ACC112 (cell line): ENCODE results near the gene GRK5.
"Not testable (repeated sequence)": the region's sequence is repeated elsewhere in the genome, so short reads cannot be mapped to it uniquely, and the experiment has no call there.

ENCODE experiments used
- H2AFZ ChIP-seq: fragments of 200-600 bp; sonication (generic); one replicate; pipeline ENCODE4 v1.6.0; 2017; ENCODE audit warnings: antibody characterized with exemption, low read length; ENCODE audit not compliant: unreplicated experiment
- H3K27ac ChIP-seq: fragments of 200-600 bp; sonication (generic); 2 replicates; pipeline ENCODE4 v1.5.1; 2014; ENCODE audit warnings: low read depth, mild to moderate bottlenecking, antibody characterized with exemption, low read length, moderate library complexity
- H3K27me3 ChIP-seq: fragments of 200-600 bp; sonication (generic); 2 replicates; pipeline ENCODE4 v1.6.1; 2014; ENCODE audit warnings: mild to moderate bottlenecking, antibody characterized with exemption, low read length, moderate library complexity, mixed read lengths; ENCODE audit not compliant: insufficient read depth
- H3K36me3 ChIP-seq: fragments of 200-600 bp; sonication (generic); 2 replicates; pipeline ENCODE4 v1.6.1; 2016; ENCODE audit warnings: mild to moderate bottlenecking, antibody characterized with exemption, low read length, moderate library complexity, mixed read lengths; ENCODE audit not compliant: insufficient read depth
- H3K4me1 ChIP-seq: fragments of 200-600 bp; sonication (generic); one replicate; pipeline ENCODE4 v1.6.1; 2016; ENCODE audit warnings: low read length, mixed read lengths; ENCODE audit not compliant: insufficient read depth, unreplicated experiment, control insufficient read depth
- H3K4me3 ChIP-seq: fragments of 200-600 bp; sonication (generic); 2 replicates; pipeline ENCODE4 v1.5.1; 2014; ENCODE audit warnings: mild to moderate bottlenecking, low read depth, low read length
- H3K79me2 ChIP-seq: fragments of 200-600 bp; sonication (generic); one replicate; pipeline ENCODE4 v1.6.0; 2016; ENCODE audit warnings: low read length; ENCODE audit not compliant: control insufficient read depth, unreplicated experiment, insufficient read depth

The GRK5 gene

DNA sequence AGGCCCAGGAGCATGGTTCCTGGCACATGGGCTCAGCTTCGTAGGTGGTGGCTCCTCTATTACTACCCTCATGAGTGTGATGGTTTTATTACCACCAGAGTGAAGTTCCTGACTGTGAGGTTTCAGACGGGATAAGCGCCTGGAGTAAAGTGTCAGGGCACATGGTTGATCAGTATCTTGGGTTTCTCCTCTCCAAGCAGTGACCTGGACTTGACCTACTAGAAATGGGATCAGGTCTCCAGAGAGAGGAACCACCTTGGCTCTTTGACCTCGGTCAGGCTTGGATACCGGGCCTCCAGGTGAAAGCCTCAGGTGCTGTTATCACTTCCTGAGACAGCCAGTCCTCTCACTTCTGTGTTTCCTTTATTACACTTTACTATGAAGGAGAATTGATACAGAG lies 67.7 kb downstream of the GRK5 start:
- no peak overlapping the region for H2AFZ ChIP-seq
- no peaks in the 10 kb centered on the region for H3K36me3 ChIP-seq
- H3K27me3 ChIP-seq, result no peaks in the 10 kb centered on the region
- H3K4me3 ChIP-seq, result no peak overlapping the region
- H3K79me2 ChIP-seq, result peaks cover 6% of the 10 kb centered on the region
- H3K4me1 ChIP-seq, result peaks cover 32% of the 10 kb centered on the region
- no peak overlapping the region for H3K27ac ChIP-seq

DNA sequence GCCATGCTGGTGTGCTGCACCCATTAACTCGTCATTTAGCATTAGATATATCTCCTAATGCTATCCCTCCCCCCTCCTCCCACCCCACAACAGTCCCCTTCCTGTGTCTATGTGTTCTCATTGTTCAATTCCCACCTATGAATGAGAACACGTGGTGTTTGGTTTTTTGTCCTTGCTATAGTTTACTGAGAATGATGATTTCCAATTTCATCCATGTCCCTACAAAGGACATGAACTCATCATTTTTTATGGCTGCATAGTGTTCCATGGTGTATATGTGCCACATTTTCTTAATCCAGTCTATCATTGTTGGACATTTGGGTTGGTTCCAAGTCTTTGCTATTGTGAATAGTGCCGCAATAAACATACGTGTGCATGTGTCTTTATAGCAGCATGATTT lies 68.8 kb downstream of the GRK5 start:
- not testable (repeated sequence) for H3K27ac ChIP-seq, H3K36me3 ChIP-seq, H3K4me3 ChIP-seq, H3K79me2 ChIP-seq, H2AFZ ChIP-seq, H3K27me3 ChIP-seq
- peaks cover 24% of the 10 kb centered on the region for H3K4me1 ChIP-seq

DNA sequence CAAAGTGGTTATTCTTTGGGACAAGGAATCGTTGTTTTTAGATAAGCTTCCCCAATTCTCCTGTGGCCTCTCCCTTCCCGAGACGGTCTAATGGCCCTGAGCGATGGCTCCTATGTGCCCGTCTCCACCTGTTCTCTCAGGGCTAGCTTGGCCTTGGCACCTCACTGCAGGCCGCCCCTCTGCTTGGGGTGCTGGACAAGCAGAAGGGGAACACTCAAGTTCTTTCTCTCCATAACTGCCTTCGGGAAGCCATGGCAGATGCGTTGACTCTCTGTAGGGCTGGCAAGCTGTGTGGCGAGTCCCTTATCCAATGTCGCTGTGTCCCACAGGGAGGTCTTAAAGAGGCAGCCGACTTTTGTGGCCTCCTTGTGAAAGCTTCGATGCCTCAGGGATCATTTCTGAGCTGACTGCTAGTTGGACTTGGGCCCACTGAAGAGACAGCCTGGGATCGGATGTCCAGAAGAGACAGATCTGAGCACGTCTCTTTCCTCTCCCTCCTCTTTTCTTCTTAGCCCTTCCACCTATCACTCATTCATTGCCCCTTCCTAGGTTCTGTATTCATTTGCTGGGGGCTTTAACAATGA lies 70.8 kb downstream of the GRK5 start:
- peaks cover 6% of the 10 kb centered on the region for H3K79me2 ChIP-seq
- no peak overlapping the region for H2AFZ ChIP-seq
- no peaks in the 10 kb centered on the region for H3K27me3 ChIP-seq
- H3K4me3 ChIP-seq, result no peak overlapping the region
- H3K27ac ChIP-seq, result no peak overlapping the region
- H3K36me3 ChIP-seq, result no peaks in the 10 kb centered on the region
- peaks cover 21% of the 10 kb centered on the region for H3K4me1 ChIP-seq

DNA sequence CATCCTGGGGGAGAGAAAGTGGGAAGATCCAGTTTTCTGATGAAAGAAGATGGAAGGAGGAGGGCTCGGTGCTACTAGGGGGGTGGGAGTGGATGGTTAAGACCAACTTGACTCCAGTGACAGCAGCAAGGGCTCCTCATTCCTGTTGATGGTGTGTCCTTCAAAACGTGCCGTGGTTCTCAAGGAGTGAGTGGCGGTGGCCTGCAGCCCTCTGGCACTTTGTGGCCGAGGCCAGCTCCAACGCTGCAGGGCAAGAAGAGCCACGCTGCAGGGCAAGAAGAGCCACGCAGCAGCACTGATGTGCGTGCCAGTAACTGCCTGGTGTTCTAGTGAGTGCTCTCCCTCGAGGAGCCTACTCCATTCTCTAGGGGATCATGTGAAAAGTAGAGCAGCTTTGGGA lies 72.1 kb downstream of the GRK5 start:
- Histone ChIP-seq H3K27me3 (no peaks in the 10 kb centered on the region), H3K27ac (no peak overlapping the region), H2AFZ (no peak overlapping the region), H3K4me3 (no peak overlapping the region), H3K79me2 (peaks cover 2% of the 10 kb centered on the region), H3K4me1 (peaks cover 21% of the 10 kb centered on the region), H3K36me3 (no peaks in the 10 kb centered on the region)

DNA sequence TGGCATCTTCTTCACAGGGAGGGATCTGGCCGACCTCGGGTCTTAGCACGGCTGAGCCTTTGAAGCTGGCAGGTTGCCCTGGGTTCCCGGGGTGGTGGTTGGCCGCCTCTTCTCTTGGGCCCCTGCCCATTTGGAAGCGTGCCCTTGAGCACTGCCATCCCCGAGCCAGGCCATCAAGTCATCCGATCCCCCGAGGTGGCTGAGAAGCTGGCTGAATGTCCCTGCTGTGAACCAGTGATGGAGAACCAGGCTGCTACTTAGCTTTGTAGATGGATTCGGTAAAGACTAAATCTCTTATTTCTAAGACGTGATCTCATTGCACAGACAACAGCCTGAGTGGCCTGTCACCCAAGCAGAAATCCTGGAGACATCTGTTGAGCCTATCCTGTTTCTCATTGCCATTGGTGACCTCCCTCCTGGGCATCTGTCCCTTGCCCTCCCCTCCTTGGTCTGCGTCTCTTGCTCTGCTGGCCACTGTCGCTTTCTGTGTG lies 74.3 kb downstream of the GRK5 start:
- H3K79me2 ChIP-seq, result no peaks in the 10 kb centered on the region
- no peaks in the 10 kb centered on the region for H3K36me3 ChIP-seq
- no peak overlapping the region for H3K27ac ChIP-seq
- no peaks in the 10 kb centered on the region for H3K27me3 ChIP-seq
- H3K4me3 ChIP-seq, result no peak overlapping the region
- no peak overlapping the region for H2AFZ ChIP-seq
- H3K4me1 ChIP-seq, result peaks cover 28% of the 10 kb centered on the region

DNA sequence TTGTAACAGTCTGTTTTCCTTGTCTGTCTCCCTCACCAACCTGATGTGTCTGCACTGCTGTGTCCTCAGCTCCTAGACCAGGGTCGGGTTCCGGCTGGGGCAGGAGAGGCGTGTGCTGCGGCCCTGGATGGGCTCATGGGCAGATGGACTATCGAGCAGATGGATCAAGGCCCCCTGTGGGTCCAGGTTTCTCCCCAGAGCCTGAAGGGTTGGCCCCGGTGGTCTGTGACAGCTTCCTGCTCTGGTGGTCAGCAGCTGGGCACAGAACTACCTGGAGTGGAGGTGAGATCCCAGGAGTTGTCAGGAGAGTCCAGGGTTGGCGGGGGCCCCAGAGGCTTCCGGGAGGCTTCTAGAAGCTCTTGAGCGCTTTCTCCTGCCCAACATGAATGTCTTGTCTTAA lies 75.1 kb downstream of the GRK5 start:
- H3K27me3 ChIP-seq, result no peaks in the 10 kb centered on the region
- H3K36me3 ChIP-seq, result no peaks in the 10 kb centered on the region
- H3K27ac ChIP-seq, result no peak overlapping the region
- no peak overlapping the region for H2AFZ ChIP-seq
- H3K4me3 ChIP-seq, result no peak overlapping the region
- no peaks in the 10 kb centered on the region for H3K79me2 ChIP-seq
- H3K4me1 ChIP-seq, result peaks cover 28% of the 10 kb centered on the region

DNA sequence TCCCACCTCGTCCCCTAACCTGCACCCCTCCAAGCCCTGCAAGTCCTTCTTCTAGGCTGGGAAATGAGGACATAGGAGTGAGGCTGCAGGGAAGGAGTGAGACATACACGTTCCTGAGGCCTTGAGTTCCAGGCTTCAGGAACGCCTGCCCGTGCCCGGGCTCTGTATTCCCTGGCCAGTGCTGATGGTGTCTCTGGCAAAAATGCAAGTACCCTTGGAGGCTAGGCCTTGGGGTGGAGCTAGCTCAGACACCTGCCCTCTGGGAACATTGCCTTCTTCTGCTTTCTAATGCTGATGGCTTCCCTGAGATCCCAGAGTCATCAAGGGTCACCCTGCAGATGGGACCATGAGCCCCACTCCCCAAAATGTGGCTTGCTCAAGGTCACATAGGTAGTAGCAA lies 76.0 kb downstream of the GRK5 start:
- Histone ChIP-seq H3K4me1 (peaks cover 28% of the 10 kb centered on the region), H3K79me2 (no peaks in the 10 kb centered on the region), H3K27ac (no peak overlapping the region), H3K4me3 (no peak overlapping the region), H2AFZ (no peak overlapping the region), H3K27me3 (no peaks in the 10 kb centered on the region), H3K36me3 (no peaks in the 10 kb centered on the region)

DNA sequence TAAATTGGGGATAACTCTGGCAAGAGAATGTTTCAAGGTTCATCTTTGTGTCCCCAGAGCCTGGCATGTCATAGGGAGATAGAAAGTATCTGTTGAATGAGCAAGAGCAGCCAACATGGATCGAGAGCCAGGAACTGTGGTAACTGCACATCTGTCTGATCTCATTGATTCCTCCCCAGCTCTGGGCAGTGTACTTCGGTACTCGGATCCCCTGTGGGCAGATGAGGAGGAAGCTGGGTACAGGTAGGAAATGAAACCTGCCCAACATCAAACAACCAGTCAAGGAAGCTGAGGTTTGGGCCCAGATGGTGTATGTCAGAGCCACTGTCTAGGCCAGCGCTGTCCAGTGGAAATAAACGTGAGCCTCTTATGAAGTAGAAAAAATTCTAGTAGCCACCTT lies 76.4 kb downstream of the GRK5 start:
- Histone ChIP-seq H2AFZ (no peak overlapping the region), H3K4me3 (no peak overlapping the region), H3K79me2 (no peaks in the 10 kb centered on the region), H3K4me1 (peaks cover 28% of the 10 kb centered on the region), H3K36me3 (no peaks in the 10 kb centered on the region), H3K27ac (no peak overlapping the region), H3K27me3 (no peaks in the 10 kb centered on the region)

DNA sequence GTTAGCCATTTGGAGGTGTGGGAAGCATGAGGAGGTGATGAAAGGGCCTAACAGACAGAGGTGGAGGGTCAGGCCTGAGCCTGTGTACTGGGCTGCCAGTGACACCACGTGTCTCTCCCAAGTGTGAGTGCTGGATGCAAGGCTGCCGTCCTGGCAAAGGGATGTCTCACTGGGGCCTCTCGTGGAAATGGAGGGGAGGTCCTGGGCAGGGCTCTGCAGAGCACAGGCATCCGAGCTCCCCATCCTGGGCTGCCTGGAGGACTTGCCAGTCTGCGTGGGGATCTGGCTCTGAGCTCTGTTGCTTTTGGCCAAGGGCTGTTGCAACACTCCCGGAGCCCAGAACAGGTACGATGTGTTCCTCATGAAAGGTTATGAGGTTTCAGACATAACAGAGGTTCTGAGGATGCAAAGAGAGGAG lies 77.3 kb downstream of the GRK5 start:
- no peak overlapping the region for H3K27ac ChIP-seq
- no peak overlapping the region for H2AFZ ChIP-seq
- no peaks in the 10 kb centered on the region for H3K79me2 ChIP-seq

DNA sequence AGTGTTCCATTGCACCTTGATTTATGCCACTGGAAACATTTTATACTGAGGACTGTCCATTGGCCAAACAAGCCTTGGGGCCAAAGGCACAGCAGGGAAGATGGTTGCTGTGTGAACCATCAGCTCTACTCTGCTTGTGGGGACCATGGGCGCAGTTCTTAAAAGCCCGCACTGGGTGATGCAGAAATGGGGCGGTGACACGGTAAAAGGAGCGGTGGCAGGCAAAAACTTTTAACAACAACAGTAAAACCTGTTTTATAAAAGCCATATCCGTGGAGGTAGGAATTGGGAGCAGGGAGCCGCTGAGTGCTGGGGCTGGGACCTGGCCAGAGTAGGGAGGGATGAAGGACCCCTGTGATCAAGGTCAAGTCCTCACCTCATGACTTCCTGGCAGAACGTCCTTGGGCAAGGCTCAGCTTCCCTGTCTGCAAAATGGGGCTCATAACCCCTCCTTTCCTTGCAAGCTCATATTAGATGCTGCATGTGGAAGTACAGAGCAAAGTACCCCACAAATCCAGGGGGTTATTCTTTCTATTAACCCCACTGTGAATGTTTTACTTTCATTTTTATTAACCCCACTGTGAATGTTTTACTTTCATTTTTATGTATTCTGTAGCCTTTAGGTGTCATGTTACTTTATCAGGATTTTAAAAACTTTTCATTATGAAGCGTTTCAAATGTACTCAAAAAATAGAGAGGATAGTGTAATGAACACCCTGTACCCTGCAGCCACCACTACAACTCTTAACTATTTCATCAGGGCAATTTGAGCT lies 78.3 kb downstream of the GRK5 start:
- peak overlapping the region; percentile 36 for H3K4me3 ChIP-seq
- no peaks in the 10 kb centered on the region for H3K36me3 ChIP-seq
- no peak overlapping the region for H3K27ac ChIP-seq
- H3K4me1 ChIP-seq, result peaks cover 28% of the 10 kb centered on the region
- H2AFZ ChIP-seq, result no peak overlapping the region
- no peaks in the 10 kb centered on the region for H3K79me2 ChIP-seq
- no peaks in the 10 kb centered on the region for H3K27me3 ChIP-seq

More for the DNA sequence above, 77.3 kb downstream of the GRK5 start:
- no peaks in the 10 kb centered on the region for H3K27me3 ChIP-seq
- H3K4me3 ChIP-seq, result no peak overlapping the region
- H3K36me3 ChIP-seq, result no peaks in the 10 kb centered on the region
- H3K4me1 ChIP-seq, result peaks cover 28% of the 10 kb centered on the region

DNA sequence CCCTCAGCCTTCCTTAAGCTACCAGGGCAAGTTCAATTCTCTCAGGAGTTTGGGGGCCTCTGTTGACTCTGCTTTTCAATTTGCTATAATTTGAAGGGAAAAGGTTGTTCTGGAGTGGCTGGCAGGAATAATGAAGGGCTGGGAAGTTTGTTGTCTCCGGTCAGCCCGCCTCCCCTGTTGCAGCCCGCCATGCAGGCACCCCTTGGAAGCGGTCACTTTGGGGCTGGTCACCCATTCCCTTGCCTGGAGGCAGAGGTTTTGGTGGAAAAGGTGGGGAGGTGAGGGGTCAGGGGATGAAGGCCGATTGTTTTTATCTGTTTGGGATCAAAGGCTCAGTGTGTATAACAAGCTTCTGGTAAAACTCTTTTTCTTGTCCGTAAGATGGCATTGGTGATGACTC lies 79.1 kb downstream of the GRK5 start:
- Histone ChIP-seq H3K4me1 (peaks cover 21% of the 10 kb centered on the region), H3K4me3 (no peak overlapping the region), H3K79me2 (no peaks in the 10 kb centered on the region), H2AFZ (no peak overlapping the region), H3K27me3 (no peaks in the 10 kb centered on the region), H3K27ac (no peak overlapping the region), H3K36me3 (no peaks in the 10 kb centered on the region)
